HG02798 (cell line): ENCODE results near the gene SGPP1.
"Not testable (repeated sequence)": the region's sequence is repeated elsewhere in the genome, so short reads cannot be mapped to it uniquely, and the experiment has no call there.

Experiments
- ATAC-seq: cut with Tn5 transposase; IDR thresholded peaks from one replicate; pipeline ENCODE4 v1.9.1; 2021; ENCODE audit warnings: mild to moderate bottlenecking; ENCODE audit not compliant: unreplicated experiment, poor library complexity

SGPP1 gene

GRCh38 chr14:63727231-63727735 lies 582 bp downstream of the SGPP1 start:
- peak; percentile 33 for ATAC-seq

GRCh38 chr14:63726499-63726898 lies 1.4 kb downstream of the SGPP1 start:
- no peak for ATAC-seq

- ATAC-seq = no peak
These were observed 1.9 kb downstream of the SGPP1 start for GRCh38 chr14:63725786-63726460.

- ATAC-seq = no peak
These were observed 10.2 kb downstream of the SGPP1 start for GRCh38 chr14:63717702-63718101.

- ATAC-seq = no peak
These were observed 12.5 kb downstream of the SGPP1 start for GRCh38 chr14:63715360-63715759.

GRCh38 chr14:63713764-63714163 lies 14.1 kb downstream of the SGPP1 start:
- no peak for ATAC-seq

- ATAC-seq = no peak
These were observed 14.8 kb downstream of the SGPP1 start for GRCh38 chr14:63713058-63713457.

- ATAC-seq = no peak
These were observed 15.7 kb downstream of the SGPP1 start for GRCh38 chr14:63712123-63712522.

GRCh38 chr14:63710497-63710896 lies 17.4 kb downstream of the SGPP1 start:
- ATAC-seq = no peak

GRCh38 chr14:63709589-63709988 lies 18.3 kb downstream of the SGPP1 start:
- no peak for ATAC-seq

GRCh38 chr14:63707216-63707615 lies 20.6 kb downstream of the SGPP1 start:
- no peak for ATAC-seq

- peak; percentile 61 for ATAC-seq
These were observed 22.2 kb downstream of the SGPP1 start for GRCh38 chr14:63705561-63706070.

- not testable (repeated sequence) for ATAC-seq
These were observed 25.3 kb downstream of the SGPP1 start for GRCh38 chr14:63702530-63702929.

- no peak for ATAC-seq
These were observed 26.1 kb downstream of the SGPP1 start for GRCh38 chr14:63701606-63702299.

- ATAC-seq = no peak
These were observed 35.4 kb downstream of the SGPP1 start for GRCh38 chr14:63692310-63693020.

- no peak for ATAC-seq
These were observed 38.7 kb downstream of the SGPP1 start for GRCh38 chr14:63689132-63689531.

GRCh38 chr14:63686926-63687325 lies 40.9 kb downstream of the SGPP1 start:
- ATAC-seq = no peak

GRCh38 chr14:63685401-63685800 lies 42.5 kb downstream of the SGPP1 start:
- no peak for ATAC-seq

- ATAC-seq = no peak
These were observed 44.9 kb downstream of the SGPP1 start for GRCh38 chr14:63682727-63683593.

GRCh38 chr14:63678536-63678935 lies 49.3 kb downstream of the SGPP1 start:
- no peak for ATAC-seq
